OCI-LY1 (cell line): Measurements from ENCODE around the gene DMD.

Experiments
- CTCF ChIP-seq: fragments of 200-600 bp; sonication (generic), shearing (Covaris generic); IDR thresholded peaks from 2 replicates; pipeline ENCODE4 v1.5.1; 2017; ENCODE audit warnings: mild to moderate bottlenecking, antibody characterized with exemption, low read length, moderate library complexity, mixed read lengths
- EZH2 ChIP-seq: fragments of 200-600 bp; sonication (generic), shearing (Covaris generic); IDR thresholded peaks from 2 replicates; pipeline ENCODE4 v1.8.0; 2017; ENCODE audit warnings: borderline replicate concordance, mixed run types, mild to moderate bottlenecking, antibody characterized with exemption, low read length, moderate library complexity, mixed read lengths

- TF ChIP-seq CTCF (no peak), EZH2 (no peak)
Measured at GRCh38 chrX:31747411-31747810, 1463.9 kb downstream of the DMD start.
